ENCODE measurements around the gene TANGO2.

- TF ChIP-seq CTCF (IDR thresholded peaks at IDR 0.05 in 2 of 3, conservative IDR thresholded peaks at IDR 0.05 in 1 of 3; ENCODE audit: borderline replicate concordance in 1 of 3, insufficient read depth in 1 of 3, low read depth in 2 of 3, low read length in 2 of 3) (no peak), POLR2A (IDR thresholded peaks at IDR 0.05; ENCODE audit: borderline replicate concordance, extremely low read depth, insufficient read depth, insufficient read length) (no peak), RAD21 (IDR thresholded peaks at IDR 0.05; ENCODE audit: low read depth) (no peak), POLR2AphosphoS5 (IDR thresholded peaks at IDR 0.05; ENCODE audit: low read depth, low read length) (no peak), MAX (IDR thresholded peaks at IDR 0.05) (no peak), ZFX (IDR thresholded peaks at IDR 0.05) (no peak), EZH2 (IDR thresholded peaks at IDR 0.05) (no peak), SP1 (IDR thresholded peaks at IDR 0.05; ENCODE audit: low read depth) (no peak), EGR1 (IDR thresholded peaks at IDR 0.05; ENCODE audit: low read depth) (no peak)
Measured at GRCh38 chr22:20089977-20090729, 69.2 kb downstream of the TANGO2 start.

All from HCT116 (cell line).